ENCODE measurements around the gene RPP25. TPM values are rescaled to one million over a fixed set of nuclear protein-coding genes. Genes with fewer than 3 reads are reported as not detected.

The RPP25 gene
- total and polyA plus RNA-seq, 2 of the 13 experiments (the other 11 are each of a cell fraction or from before 2014, with no cell fraction given) = 0.05 to 0.11 TPM

DNA sequence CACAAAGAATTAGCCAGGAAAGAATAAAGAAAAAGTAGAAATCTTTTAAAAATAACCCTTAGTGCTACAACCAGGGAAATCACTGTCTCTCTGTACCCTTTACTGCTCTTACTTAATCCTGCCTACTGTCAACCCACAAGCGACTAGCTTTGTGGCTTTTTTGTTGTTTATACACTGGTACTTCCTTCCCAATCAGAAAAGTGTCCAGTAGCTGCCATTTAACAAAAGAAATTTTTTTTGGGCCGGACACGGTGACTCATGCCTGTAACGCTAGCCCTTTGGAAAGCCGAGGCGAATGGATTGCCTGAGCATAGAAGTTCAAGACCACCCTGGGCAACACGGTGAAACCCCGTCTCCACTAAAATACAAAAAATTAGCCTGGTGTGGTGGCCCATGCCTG lies 36.1 kb downstream of the RPP25 start:
- no peak for TF ChIP-seq SMC3 (IDR thresholded peaks at IDR 0.05; ENCODE audit: low read length)
- TF ChIP-seq ZNF136 (CRISPR knock-in tag; IDR thresholded peaks at IDR 0.05; ENCODE audit: low read depth) = no peak
- no peak for TF ChIP-seq GABPA (IDR thresholded peaks at IDR 0.05; ENCODE audit: low read depth, low read length)
- no peak for TF ChIP-seq GABPA (CRISPR knock-in tag; IDR thresholded peaks at IDR 0.05; ENCODE audit: low read depth)
- no peak for TF ChIP-seq IRX3 (CRISPR knock-in tag; IDR thresholded peaks at IDR 0.05; ENCODE audit: borderline replicate concordance, low read depth)
- no peak for TF ChIP-seq ZNF547 (CRISPR knock-in tag; IDR thresholded peaks at IDR 0.05)
- TF ChIP-seq LCORL (IDR thresholded peaks at IDR 0.05) = no peak
- no peak for TF ChIP-seq LCORL (CRISPR knock-in tag; IDR thresholded peaks at IDR 0.05)
- no peak for TF ChIP-seq RARG (CRISPR knock-in tag; IDR thresholded peaks at IDR 0.05; ENCODE audit: low read depth)
- TF ChIP-seq, protein P1, sequence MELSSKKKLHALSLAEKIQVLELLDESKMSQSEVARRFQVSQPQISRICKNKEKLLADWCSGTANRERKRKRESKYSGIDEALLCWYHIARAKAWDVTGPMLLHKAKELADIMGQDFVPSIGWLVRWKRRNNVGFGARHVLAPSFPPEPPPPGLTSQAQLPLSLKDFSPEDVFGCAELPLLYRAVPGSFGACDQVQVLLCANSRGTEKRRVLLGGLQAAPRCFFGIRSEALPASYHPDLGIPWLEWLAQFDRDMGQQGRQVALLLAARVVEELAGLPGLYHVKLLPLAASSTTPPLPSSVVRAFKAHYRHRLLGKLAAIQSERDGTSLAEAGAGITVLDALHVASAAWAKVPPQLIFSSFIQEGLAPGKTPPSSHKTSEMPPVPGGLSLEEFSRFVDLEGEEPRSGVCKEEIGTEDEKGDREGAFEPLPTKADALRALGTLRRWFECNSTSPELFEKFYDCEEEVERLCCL (CRISPR knock-in tag; IDR thresholded peaks at IDR 0.05; ENCODE audit: borderline replicate concordance) = no peak
- no peak for TF ChIP-seq JARID2 (CRISPR knock-in tag; IDR thresholded peaks at IDR 0.05; ENCODE audit: insufficient replicate concordance)
- no peak for TF ChIP-seq CENPT (CRISPR knock-in tag; IDR thresholded peaks at IDR 0.05; ENCODE audit: low read depth)
- no peak for TF ChIP-seq ZMYM2 (CRISPR knock-in tag; IDR thresholded peaks at IDR 0.05)
- no peak for TF ChIP-seq MZF1 (CRISPR knock-in tag; IDR thresholded peaks at IDR 0.05; ENCODE audit: borderline replicate concordance)
- no peak for TF ChIP-seq PHF20 (CRISPR knock-in tag; IDR thresholded peaks at IDR 0.05)
- intact Hi-C loops (cut with micrococcal nuclease; ENCODE audit: unreplicated experiment) (no loop called here), in situ Hi-C loops (cut with HindIII; ENCODE audit: extremely low pct_ligation_motif_present, low pct_unique_long_range_greater_than_20kb) (no loop called here)
- Histone ChIP-seq H3K9ac (ENCODE audit: insufficient read depth, low read depth, low read length) (no peak overlapping the region), H3K4me2 (ENCODE audit: low read depth, low read length) (no peak overlapping the region), H3K27ac (ENCODE audit: extremely low read length, insufficient read depth, low read length) (no peak overlapping the region), H3K79me2 (ENCODE audit: insufficient read depth, low read length) (no peaks in the 10 kb centered on the region), H2AFZ (ENCODE audit: low read length) (no peak overlapping the region), H3K9me3 (ENCODE audit: low read length) (no peaks in the 10 kb centered on the region), H3K4me3 (replicated peaks in 1 of 3; ENCODE audit: insufficient read depth in 1 of 3, low read depth in 2 of 3, low read length in 3 of 3) (no peak overlapping the region), H3K36me3 (replicated peaks in 1 of 2; ENCODE audit: control insufficient read depth in 1 of 2, insufficient read depth in 2 of 2, low read length in 2 of 2) (peaks cover 17 to 60% of the 10 kb centered on the region in 2 experiments), H3K27me3 (ENCODE audit: control insufficient read depth in 1 of 2, insufficient read depth in 2 of 2, low read length in 2 of 2) (no peaks in the 10 kb centered on the region), H3K4me1 (ENCODE audit: insufficient read depth, low read length) (no peaks in the 10 kb centered on the region), H4K20me1 (ENCODE audit: insufficient read depth, low read length) (no peaks in the 10 kb centered on the region)
- BruUV-seq (replicated peaks) = no TSS peak
- FAIRE-seq (no peak), ATAC-seq (no peak), DNase-seq (ENCODE audit: low spot score) (no peak)
- ChIA-PET POLR2A (no interaction called here), CTCF (ENCODE audit: low intra/inter-chr PET ratio, low total read pairs) (no interaction called here)
- 100% methylated on average over 8 of the region's 8 CpGs for WGBS (ENCODE audit: low lambda C conversion rate)

All from HepG2 (cell line).